HG03135 (cell line): Measurements from ENCODE around the gene CBX3.
"Not testable (repeated sequence)": the region's sequence is repeated elsewhere in the genome, so short reads cannot be mapped to it uniquely, and the experiment has no call there.

ENCODE experiments used
- ATAC-seq: cut with Tn5 transposase; IDR thresholded peaks from one replicate; pipeline ENCODE4 v1.9.1; 2021; ENCODE audit warnings: mild to moderate bottlenecking, moderate library complexity; ENCODE audit not compliant: unreplicated experiment

The CBX3 gene

GRCh38 chr7:26201247-26202018 is at the start of gene CBX3:
Gene CBX3, plus strand, starts transcription at chr7:26201745. Its CDS starts 1,254 bp downstream, at chr7:26202999.
- peak; percentile 42 for ATAC-seq

GRCh38 chr7:26151953-26152781 is 49.4 kb upstream of the CBX3 start, which contains the start of gene NFE2L3:
Gene NFE2L3, plus strand, starts transcription at chr7:26152198. Its CDS starts 301 bp downstream, at chr7:26152499.
- peak; percentile 73 for ATAC-seq

- ATAC-seq: not testable (repeated sequence)
Measured at GRCh38 chr7:26152782-26153240, 48.7 kb upstream of the CBX3 start.

GRCh38 chr7:26153241-26153822 is 48.2 kb upstream of the CBX3 start:
- ATAC-seq: no peak

GRCh38 chr7:26153823-26154783 is 47.4 kb upstream of the CBX3 start:
- no peak for ATAC-seq

- no peak for ATAC-seq
Measured at GRCh38 chr7:26155531-26156375, 45.8 kb upstream of the CBX3 start.

- ATAC-seq: no peak
Measured at GRCh38 chr7:26156451-26157420, 44.8 kb upstream of the CBX3 start.

GRCh38 chr7:26157520-26158105 is 43.9 kb upstream of the CBX3 start:
- ATAC-seq: no peak

- ATAC-seq: no peak
Measured at GRCh38 chr7:26159243-26159642, 42.3 kb upstream of the CBX3 start.

GRCh38 chr7:26160896-26161295 is 40.6 kb upstream of the CBX3 start:
- no peak for ATAC-seq

- ATAC-seq: no peak
Measured at GRCh38 chr7:26162431-26162830, 39.1 kb upstream of the CBX3 start.

- not testable (repeated sequence) for ATAC-seq
Measured at GRCh38 chr7:26163804-26164203, 37.7 kb upstream of the CBX3 start.

GRCh38 chr7:26165950-26166683 is 35.4 kb upstream of the CBX3 start:
- no peak for ATAC-seq

GRCh38 chr7:26166684-26167266 is 34.8 kb upstream of the CBX3 start:
- no peak for ATAC-seq

GRCh38 chr7:26167303-26167934 is 34.1 kb upstream of the CBX3 start:
- peak; percentile 78 for ATAC-seq

- no peak for ATAC-seq
Measured at GRCh38 chr7:26168458-26169023, 33.0 kb upstream of the CBX3 start.
